HAP-1 (cell line): ENCODE measurements around the gene ECE2.

Experiments
- DNase-seq, 2 experiments: peaks; one replicate each; pipeline ENCODE4 v3.0.0-alpha.2; 2016 to 2020; ENCODE audit warnings: low spot score in 2 of 2
- H3K27me3 ChIP-seq: fragments of 250-450 bp; sonication (Bioruptor Pico); 2 replicates; pipeline ENCODE4 v1.5.1; 2020; ENCODE audit warnings: low read depth, mild to moderate bottlenecking, moderate library complexity
- H3K36me3 ChIP-seq: fragments of 250-450 bp; sonication (Bioruptor Pico); replicated peaks from 2 replicates; pipeline ENCODE4 v1.5.1; 2020; ENCODE audit warnings: mild to moderate bottlenecking
- H3K4me1 ChIP-seq: fragments of 250-450 bp; sonication (Bioruptor Pico); 2 replicates; pipeline ENCODE4 v1.5.1; 2020; ENCODE audit warnings: mild to moderate bottlenecking
- H3K4me3 ChIP-seq: fragments of 250-450 bp; sonication (Bioruptor Pico); 2 replicates; pipeline ENCODE4 v1.5.1; 2020; ENCODE audit warnings: mild to moderate bottlenecking, moderate library complexity
- H3K9me3 ChIP-seq: fragments of 250-450 bp; sonication (Bioruptor Pico); 2 replicates; pipeline ENCODE4 v1.5.1; 2020; ENCODE audit warnings: mild to moderate bottlenecking, moderate library complexity
- in situ Hi-C: fragments of 300-500 bp; cut with MboI; formaldehyde crosslinking; loops from 3 replicates; pipeline ENCODE4 v1.14.3; 2020; ENCODE audit warnings: low sequenced_read_pairs, inconsistent platforms, mixed read lengths

ECE2 gene

DNA sequence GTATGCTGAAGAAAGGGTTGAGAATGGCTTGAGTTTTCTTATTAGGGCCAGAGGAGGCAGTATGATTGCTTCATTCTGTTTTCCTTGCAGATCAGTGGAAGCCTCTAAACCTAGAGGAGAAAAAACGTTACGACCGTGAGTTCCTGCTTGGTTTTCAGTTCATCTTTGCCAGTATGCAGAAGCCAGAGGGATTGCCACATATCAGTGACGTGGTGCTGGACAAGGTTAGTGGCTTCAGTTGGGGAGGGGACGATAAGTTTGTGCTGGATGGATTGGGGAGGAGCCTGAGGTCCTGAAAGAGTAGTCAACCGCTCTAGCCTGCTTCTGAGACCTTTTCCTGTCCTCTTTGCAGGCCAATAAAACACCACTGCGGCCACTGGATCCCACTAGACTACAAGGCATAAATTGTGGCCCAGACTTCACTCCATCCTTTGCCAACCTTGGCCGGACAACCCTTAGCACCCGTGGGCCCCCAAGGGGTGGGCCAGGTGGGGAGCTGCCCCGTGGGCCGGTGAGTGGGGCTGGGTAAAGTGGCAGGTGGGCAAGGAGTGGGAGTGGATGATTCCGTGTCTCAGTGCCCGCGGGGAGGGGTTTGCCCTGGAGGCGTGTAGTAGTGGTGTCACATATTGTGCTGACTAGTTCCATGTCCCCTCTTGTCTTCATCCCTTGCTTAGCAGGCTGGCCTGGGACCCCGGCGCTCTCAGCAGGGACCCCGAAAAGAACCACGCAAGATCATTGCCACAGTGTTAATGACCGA lies 47.1 kb downstream of the ECE2 start:
- H3K4me1 ChIP-seq, result no peaks in the 10 kb centered on the region
- H3K36me3 ChIP-seq, result peaks cover 97% of the 10 kb centered on the region
- no peaks in the 10 kb centered on the region for H3K9me3 ChIP-seq
- in situ Hi-C loops, result no loop called here
- no peak overlapping the region for H3K4me3 ChIP-seq
- no peak for DNase-seq
- no peaks in the 10 kb centered on the region for H3K27me3 ChIP-seq

DNA sequence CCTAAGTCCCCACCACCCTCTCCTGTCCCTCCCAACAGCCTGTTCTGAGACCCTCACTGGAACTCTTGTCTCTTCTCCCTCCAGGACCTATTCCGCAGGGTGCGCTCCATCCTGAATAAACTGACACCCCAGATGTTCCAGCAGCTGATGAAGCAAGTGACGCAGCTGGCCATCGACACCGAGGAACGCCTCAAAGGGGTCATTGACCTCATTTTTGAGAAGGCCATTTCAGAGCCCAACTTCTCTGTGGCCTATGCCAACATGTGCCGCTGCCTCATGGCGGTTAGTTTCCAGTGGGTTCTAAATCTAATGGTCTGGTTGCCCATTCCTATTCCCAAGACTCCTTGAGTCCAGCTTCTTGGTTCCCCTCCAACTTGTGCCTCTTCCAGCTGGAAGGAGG lies 47.9 kb downstream of the ECE2 start:
- no peak overlapping the region for H3K4me3 ChIP-seq
- in situ Hi-C loops, result no loop called here
- H3K36me3 ChIP-seq, result peaks cover 97% of the 10 kb centered on the region
- DNase-seq, result no peak
- H3K4me1 ChIP-seq, result no peaks in the 10 kb centered on the region
- H3K9me3 ChIP-seq, result no peaks in the 10 kb centered on the region
- no peaks in the 10 kb centered on the region for H3K27me3 ChIP-seq

DNA sequence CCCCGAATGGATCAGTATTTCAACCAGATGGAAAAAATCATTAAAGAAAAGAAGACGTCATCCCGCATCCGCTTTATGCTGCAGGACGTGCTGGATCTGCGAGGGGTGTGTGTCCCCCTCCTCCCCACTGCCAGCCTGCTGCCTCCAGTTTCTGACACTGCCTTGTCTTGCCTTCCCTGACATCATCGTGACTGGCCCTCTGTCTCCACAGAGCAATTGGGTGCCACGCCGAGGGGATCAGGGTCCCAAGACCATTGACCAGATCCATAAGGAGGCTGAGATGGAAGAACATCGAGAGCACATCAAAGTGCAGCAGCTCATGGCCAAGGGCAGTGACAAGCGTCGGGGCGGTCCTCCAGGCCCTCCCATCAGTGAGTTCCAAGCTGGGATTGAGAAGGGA lies 49.4 kb downstream of the ECE2 start:
- DNase-seq, result no peak
- no peak overlapping the region for H3K4me3 ChIP-seq
- H3K4me1 ChIP-seq, result no peaks in the 10 kb centered on the region
- no peaks in the 10 kb centered on the region for H3K9me3 ChIP-seq
- H3K36me3 ChIP-seq, result peaks cover 100% of the 10 kb centered on the region
- in situ Hi-C loops, result no loop called here
- no peaks in the 10 kb centered on the region for H3K27me3 ChIP-seq

DNA sequence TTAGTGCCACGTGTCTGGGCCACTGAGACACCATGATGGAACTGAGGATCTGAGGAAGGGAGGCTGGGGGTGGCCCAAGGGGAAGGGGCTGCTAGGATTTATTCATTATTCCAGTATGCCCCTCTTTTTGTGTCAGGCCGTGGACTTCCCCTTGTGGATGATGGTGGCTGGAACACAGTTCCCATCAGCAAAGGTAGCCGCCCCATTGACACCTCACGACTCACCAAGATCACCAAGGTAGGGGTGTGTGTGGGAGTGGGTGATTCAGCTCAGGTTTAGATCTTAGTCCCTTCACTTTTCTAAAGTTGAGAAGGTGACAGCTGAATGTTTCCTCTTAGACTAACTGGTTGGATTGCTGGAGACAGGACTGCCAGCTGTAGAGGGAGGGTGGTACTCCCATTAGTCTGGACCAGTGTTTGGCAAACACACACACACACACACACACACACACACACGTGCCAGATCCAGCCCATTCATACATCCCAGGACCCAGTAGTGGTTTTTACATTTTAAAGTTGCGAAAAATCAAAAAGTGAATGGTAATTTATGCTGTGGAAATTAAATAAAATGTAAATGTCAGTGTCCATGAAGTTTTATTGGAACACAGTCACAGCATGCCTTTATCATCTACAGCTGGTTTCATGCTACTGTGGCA lies 50.0 kb downstream of the ECE2 start:
- Histone ChIP-seq H3K9me3 (no peaks in the 10 kb centered on the region), H3K36me3 (peaks cover 100% of the 10 kb centered on the region), H3K27me3 (no peaks in the 10 kb centered on the region), H3K4me1 (no peaks in the 10 kb centered on the region), H3K4me3 (no peak overlapping the region)
- no peak for DNase-seq
- in situ Hi-C loops, result no loop called here

DNA sequence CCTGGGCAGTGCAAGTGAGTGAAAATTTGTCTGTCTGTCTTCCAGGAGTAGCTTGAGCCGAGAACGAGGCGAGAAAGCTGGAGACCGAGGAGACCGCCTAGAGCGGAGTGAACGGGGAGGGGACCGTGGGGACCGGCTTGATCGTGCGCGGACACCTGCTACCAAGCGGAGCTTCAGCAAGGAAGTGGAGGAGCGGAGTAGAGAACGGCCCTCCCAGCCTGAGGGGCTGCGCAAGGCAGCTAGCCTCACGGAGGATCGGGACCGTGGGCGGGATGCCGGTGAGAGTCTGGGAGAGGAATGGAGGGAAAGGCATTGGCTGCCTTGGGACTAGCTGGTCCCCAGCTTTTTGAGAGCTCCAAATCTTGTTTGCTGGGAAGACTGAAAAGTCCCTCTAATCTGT lies 51.3 kb downstream of the ECE2 start:
- peaks cover 100% of the 10 kb centered on the region for H3K36me3 ChIP-seq
- no peak overlapping the region for H3K4me3 ChIP-seq
- H3K4me1 ChIP-seq, result no peaks in the 10 kb centered on the region
- in situ Hi-C loops, result no loop called here
- H3K27me3 ChIP-seq, result no peaks in the 10 kb centered on the region
- DNase-seq, result no peak
- H3K9me3 ChIP-seq, result no peaks in the 10 kb centered on the region

DNA sequence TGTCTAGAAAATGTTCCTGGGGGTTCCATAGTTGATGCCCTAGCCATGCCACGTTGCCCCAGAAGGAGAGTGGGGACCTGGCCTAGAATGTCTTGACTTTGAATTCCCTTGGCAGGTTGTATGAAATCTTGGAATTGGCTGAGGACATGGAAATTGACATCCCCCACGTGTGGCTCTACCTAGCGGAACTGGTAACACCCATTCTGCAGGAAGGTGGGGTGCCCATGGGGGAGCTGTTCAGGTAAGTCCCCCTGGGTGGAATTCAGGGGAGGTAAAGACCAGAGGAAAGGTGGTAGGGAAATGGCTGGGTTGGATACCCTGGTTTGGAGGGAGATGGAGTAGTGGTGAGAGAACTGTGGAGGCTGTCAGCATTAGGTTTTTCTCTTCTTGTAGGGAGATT lies 52.7 kb downstream of the ECE2 start:
- DNase-seq, result no peak

DNA sequence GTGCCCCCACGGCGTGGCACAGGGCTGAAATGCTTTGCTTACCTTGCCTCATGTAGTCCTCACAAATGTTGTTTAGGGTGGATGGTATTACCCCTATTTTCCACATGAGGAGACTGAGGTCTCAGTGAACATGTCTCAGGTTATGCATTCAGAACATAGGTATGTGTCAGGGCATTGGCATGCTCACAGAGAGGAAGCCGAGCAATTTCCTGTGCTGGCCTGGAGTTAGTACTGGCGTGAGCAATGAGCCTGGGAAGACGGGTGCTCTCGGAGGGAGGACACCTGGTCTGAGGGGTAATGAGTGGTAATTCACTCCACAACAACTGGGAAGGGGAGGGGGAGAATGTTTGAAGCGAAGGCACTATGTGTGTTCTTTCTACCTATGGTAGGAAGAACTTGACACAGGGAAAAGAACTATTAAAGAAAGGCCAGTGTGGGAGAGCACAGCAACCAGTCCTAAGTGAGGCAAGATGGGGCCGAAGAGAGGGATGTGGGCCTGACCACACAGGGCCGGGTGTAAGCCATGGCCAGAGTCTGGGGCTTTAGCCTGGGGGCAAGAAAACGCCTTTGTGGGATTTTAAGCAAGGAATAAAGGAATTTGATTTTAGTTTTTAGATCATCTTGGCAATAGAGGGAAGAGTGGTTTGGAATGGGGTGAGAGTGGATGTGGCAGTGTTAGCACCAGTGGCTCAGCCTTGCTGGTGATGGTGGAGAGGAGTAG lies 56.7 kb downstream of the ECE2 start:
- no peaks in the 10 kb centered on the region for H3K9me3 ChIP-seq
- DNase-seq, result no peak
- in situ Hi-C loops, result no loop called here
- no peak overlapping the region for H3K4me3 ChIP-seq
- no peaks in the 10 kb centered on the region for H3K4me1 ChIP-seq
- no peaks in the 10 kb centered on the region for H3K27me3 ChIP-seq
- peaks cover 84% of the 10 kb centered on the region for H3K36me3 ChIP-seq

More for the DNA sequence above, 52.7 kb downstream of the ECE2 start:
- no peak overlapping the region for H3K4me3 ChIP-seq
- H3K27me3 ChIP-seq, result no peaks in the 10 kb centered on the region
- in situ Hi-C loops, result no loop called here
- H3K36me3 ChIP-seq, result peaks cover 100% of the 10 kb centered on the region
- no peaks in the 10 kb centered on the region for H3K4me1 ChIP-seq
- no peaks in the 10 kb centered on the region for H3K9me3 ChIP-seq

DNA sequence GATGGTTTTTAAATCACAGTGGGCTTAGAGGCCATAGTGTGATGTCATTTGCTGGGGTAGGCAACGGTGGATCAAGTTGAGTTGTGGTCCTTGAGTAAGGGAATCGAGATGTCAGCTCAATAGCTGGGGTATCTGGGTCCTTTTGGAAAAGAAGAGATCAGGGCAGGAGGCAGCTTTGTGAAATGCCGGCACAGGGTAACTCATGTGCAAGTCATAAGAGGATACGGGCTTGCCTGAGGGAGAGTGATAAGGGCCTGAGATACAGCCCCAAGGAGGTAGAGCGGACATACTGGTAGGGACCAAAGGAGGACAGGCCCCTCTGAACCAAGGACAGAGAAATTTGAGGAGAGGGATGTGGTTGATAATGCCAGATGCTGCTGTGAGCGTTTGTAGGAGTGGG lies 57.4 kb downstream of the ECE2 start:
- Histone ChIP-seq H3K4me1 (no peaks in the 10 kb centered on the region), H3K9me3 (no peaks in the 10 kb centered on the region), H3K27me3 (no peaks in the 10 kb centered on the region), H3K36me3 (peaks cover 78% of the 10 kb centered on the region), H3K4me3 (no peak overlapping the region)
- no peak for DNase-seq
- in situ Hi-C loops, result no loop called here

DNA sequence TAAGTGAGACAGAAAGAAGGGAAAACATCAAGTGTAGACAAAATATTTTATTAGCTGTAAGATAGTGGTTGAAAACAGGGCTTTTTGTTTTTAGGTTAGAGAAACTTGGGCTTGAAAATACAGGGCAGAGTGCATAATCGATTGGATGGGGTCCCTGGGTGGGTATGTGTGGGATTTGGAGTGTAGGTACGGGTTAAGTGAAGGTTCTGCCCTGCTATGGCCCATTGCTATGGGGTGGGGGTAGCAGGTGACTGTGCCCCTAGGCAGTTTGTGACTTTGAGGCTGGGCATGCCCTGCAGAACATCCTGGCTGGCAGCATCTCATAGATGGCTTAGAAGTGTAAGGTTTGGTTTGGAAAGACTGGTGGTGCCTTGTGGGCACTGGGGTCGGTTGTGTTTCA lies 57.9 kb downstream of the ECE2 start:
- Histone ChIP-seq H3K27me3 (no peaks in the 10 kb centered on the region), H3K4me1 (no peaks in the 10 kb centered on the region), H3K36me3 (peaks cover 73% of the 10 kb centered on the region), H3K4me3 (no peak overlapping the region), H3K9me3 (no peaks in the 10 kb centered on the region)
- DNase-seq, result no peak
- in situ Hi-C loops, result no loop called here

DNA sequence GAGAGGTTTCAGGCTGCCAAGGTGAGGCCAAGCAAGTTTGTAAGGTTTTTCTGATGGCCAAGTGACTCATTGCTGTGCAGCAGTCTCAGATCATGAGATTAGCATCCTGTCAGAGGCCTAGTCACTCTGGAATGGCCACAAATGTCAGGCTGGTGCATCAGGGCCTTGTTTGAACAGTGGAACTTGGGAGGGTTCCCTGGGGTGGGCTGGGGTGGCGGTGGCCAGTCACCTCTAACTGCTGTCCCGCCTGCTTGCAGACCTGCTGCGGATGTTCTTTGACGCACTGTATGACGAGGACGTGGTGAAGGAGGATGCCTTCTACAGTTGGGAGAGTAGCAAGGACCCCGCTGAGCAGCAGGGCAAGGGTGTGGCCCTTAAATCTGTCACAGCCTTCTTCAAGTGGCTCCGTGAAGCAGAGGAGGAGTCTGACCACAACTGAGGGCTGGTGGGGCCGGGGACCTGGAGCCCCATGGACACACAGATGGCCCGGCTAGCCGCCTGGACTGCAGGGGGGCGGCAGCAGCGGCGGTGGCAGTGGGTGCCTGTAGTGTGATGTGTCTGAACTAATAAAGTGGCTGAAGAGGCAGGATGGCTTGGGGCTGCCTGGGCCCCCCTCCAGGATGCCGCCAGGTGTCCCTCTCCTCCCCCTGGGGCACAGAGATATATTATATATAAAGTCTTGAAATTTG lies 58.8 kb downstream of the ECE2 start:
- H3K9me3 ChIP-seq, result no peaks in the 10 kb centered on the region
- H3K4me3 ChIP-seq, result no peak overlapping the region
- no peak for DNase-seq
- H3K4me1 ChIP-seq, result no peaks in the 10 kb centered on the region
- H3K36me3 ChIP-seq, result peaks cover 63% of the 10 kb centered on the region
- in situ Hi-C loops, result no loop called here
- H3K27me3 ChIP-seq, result no peaks in the 10 kb centered on the region

DNA sequence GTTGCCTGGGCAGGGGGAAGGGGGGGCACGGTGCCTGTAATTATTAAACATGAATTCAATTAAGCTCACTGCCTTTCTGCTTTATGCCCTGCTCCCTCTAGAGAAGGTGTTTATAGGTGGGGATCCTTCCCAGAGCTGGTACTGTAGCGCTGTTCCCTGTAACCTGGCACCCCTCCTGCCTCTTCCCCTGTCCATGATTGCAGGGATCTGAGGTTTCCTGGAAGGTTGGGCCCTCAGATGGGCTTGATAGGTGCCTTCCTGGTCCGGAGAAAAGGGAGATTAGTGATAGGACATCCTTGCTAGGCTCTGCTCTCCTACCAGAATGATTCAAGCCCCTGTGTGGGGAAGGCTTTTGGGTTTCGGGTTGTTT lies 59.5 kb downstream of the ECE2 start:
- Histone ChIP-seq H3K36me3 (peaks cover 57% of the 10 kb centered on the region), H3K4me1 (no peaks in the 10 kb centered on the region)
- no peak for DNase-seq

DNA sequence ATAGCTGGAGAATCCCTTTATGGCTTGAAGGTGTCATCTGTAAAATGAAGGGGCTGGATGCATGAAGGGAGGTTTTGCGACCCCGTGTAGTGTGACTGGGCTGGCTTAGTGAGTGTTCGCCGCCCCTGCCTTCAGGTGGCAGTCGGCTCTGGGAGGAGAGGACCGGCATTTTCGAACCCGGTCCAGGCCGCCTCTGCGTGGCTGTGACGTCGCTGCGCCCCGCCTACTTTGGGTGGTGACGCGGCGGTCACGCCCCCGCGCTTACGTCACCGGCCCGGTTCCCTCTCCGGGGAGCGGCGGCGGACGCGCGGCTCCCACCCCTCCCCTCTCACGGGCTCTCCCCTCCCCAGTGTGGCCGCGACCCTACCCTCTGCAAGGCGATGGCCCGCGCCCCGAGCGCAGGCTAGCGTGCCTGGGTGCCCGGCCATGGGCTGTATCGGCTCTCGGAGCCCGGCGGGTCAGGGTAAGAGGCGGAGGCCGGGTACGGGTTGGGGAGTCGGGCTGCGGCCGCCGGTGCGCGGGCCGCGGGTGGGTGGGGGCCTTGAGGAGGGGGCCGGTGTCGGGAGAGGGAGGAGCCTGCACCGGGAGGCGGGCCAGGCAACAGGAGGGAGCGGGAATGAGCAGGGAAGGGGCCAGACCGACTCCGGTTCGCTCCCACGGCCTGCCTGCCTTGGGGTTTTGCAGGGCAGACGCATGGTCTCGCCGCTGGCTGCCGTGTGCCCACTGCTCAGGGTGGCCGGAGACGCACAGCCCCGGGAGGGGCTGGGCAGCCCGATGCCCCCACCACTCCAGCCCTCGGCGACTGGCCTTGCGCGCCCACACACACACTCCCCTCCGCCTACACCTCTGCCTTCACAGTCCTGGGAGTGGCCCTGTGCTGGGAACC lies 60.1 kb downstream of the ECE2 start:
- DNase-seq, result no peak
- peaks cover 51% of the 10 kb centered on the region for H3K36me3 ChIP-seq
- H3K27me3 ChIP-seq, result no peaks in the 10 kb centered on the region
- H3K4me3 ChIP-seq, result no peak overlapping the region
- no peaks in the 10 kb centered on the region for H3K4me1 ChIP-seq
- H3K9me3 ChIP-seq, result no peaks in the 10 kb centered on the region
- in situ Hi-C loops, result no loop called here

More for the DNA sequence above, 59.5 kb downstream of the ECE2 start:
- no peaks in the 10 kb centered on the region for H3K9me3 ChIP-seq
- H3K4me3 ChIP-seq, result no peak overlapping the region
- H3K27me3 ChIP-seq, result no peaks in the 10 kb centered on the region
- in situ Hi-C loops, result no loop called here
